ENCODE data around the gene PPA1.
"Not testable (repeated sequence)": the region's sequence is repeated elsewhere in the genome, so short reads cannot be mapped to it uniquely, and the experiment has no call there.

The PPA1 gene

DNA sequence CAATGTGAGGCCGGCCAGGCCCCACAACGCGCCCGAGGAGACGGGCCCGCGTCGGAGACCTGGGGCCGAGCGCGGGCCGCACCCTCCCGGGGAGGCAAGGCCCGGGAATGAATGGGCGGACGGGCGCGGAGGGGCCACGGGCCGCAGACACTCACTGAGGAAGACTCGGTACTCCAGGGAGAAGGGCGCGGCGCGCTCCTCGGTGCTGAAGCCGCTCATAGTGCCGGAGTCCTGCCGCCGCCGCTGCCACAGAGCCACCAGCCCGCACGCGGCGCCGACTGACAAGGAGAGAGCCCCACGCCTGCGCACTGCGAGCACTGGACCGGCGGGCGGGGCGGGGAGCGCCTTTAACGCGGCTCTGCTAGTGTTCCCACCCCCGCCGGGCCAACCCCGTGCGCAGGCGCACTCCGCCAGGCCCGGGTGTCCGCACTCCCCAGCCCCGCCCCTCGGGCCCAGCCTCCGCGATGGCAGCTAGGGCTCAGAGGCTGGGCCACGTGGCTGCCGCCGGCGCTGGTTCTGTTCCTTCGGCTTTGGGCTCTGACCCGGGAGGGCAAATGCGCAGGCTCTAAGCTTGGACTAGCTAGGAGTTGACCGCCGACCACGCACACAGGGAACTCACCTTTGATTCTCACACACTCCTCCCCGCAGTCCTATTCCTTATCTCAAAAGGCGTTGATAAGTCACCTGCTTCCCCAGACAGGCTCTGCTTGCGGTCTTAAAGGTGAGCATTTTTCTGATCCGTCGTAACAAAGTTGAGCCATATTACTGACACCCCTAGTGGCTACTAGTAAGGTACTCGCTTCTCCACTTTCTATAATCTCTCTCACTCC is at the start of gene PPA1:
TSS of gene PPA1 (minus strand) at position 321 of the 830 bp plus-strand sequence. CDS start at position 219, 102 bp downstream.
- peak; percentile 98 to 99 for DNase-seq (ENCODE audit: extremely low read depth in 1 of 2, low read depth in 1 of 2)

GRCh38 chr10:70281609-70282008 is 48.4 kb upstream of the PPA1 start:
- no peak for DNase-seq (ENCODE audit: extremely low read depth in 1 of 2, low read depth in 1 of 2)

GRCh38 chr10:70280099-70280498 is 46.9 kb upstream of the PPA1 start:
- DNase-seq (ENCODE audit: extremely low read depth in 1 of 2, low read depth in 1 of 2), result no peak

- DNase-seq (ENCODE audit: extremely low read depth in 1 of 2, low read depth in 1 of 2), result no peak
Observed at GRCh38 chr10:70277396-70278030, 44.3 kb upstream of the PPA1 start.

- no peak for DNase-seq (ENCODE audit: extremely low read depth in 1 of 2, low read depth in 1 of 2)
Observed at GRCh38 chr10:70274643-70275042, 41.4 kb upstream of the PPA1 start.

DNA sequence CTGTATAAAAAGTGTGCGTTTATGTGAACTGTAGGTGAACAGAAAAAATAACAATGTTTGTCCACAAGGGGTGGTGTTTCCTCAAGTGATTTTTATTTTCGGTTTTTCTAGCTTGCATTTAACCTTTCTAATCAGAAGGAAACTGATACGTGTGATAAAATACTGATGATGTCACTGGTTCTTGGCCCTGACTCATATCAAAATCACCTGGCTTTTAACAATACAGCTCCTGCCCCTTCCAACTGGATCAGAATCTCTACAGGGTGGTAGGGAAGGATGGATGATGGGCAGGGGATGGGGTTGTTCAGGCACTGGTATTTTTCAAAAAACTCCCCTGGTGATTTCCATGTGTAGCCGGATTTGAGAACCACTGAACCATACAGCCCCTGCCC is 39.7 kb upstream of the PPA1 start:
- DNase-seq (ENCODE audit: extremely low read depth in 1 of 2, low read depth in 1 of 2), result no peak

GRCh38 chr10:70271996-70272924 is 39.0 kb upstream of the PPA1 start:
- no peak for DNase-seq (ENCODE audit: extremely low read depth in 1 of 2, low read depth in 1 of 2)

DNA sequence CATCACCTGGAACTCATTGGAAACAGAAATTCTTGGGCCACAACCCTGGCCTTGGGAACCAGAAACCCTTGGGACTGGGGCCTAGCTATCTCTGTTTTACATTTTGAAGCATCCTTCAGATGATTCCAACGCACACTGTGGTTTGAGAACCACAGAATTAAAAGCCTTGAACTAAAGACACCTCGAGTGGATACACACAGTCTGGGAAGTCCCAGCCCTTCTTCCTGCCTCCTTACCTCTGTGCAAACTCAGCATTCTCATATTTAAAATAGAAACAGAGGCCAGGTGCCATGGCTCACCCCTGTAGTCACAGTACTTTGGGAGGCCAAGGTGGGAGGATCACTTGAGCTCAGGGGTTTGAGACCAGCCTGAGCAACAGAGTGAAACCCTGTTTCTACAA is 37.7 kb upstream of the PPA1 start:
- DNase-seq (ENCODE audit: extremely low read depth in 1 of 2, low read depth in 1 of 2), result no peak

DNA sequence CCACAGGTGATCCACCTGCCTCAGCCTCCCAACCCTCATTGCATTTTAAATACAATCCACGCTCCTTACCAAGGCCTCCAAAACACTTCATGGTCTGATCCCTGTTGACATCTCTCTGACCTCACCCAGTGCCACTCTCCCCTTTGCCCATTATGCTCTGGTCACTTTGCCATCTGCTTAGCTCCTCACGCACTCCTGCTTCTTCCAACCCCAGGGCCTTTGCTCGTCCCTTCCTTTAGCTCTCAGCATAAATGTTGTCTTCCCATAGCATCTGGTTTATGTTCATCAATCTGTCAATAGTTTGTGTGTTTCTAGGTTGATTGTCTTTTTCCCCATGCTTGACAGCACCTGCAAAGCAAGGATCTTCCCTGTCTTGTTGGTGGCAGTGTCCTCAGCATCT is 36.5 kb upstream of the PPA1 start:
- no peak for DNase-seq (ENCODE audit: extremely low read depth in 1 of 2, low read depth in 1 of 2)

GRCh38 chr10:70268376-70268775 is 35.1 kb upstream of the PPA1 start:
- no peak for DNase-seq (ENCODE audit: extremely low read depth in 1 of 2, low read depth in 1 of 2)

DNA sequence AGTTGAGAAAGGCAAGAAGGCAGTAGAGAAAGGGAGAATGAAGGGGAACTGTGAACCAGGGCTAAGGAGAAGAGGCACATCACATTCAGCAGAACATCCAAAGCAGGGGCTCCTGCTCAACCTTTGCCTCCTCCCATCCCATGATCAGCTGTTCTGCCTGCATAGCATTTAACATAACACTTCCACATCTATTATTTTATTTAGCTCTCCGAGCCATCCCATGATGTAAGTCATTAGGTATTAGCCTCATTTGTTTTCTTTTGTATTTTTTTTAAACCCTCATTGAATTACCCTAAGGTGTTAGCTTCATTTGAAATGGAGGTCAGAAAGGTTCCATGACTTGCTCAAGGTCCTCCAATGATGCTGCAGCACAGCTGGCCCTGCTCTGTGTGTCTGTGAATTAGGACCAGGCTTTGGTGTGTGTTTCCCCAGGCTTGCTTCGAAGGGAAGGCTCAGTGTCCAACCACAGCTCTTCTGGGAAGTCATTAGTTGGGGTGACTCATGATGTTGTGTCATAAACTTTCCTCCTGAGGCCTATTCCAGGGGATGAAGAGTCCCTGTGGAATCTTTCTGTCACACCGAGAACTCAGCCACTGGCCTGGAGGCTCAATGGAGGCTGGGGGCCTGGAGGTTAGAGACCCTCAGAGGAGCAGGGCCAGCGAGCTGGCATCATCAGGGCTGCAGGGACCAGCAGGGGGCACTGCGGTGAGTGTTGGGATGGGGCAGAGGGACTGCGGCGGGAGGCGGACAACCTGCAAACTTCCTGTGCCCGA is 34.1 kb upstream of the PPA1 start:
- no peak for DNase-seq (ENCODE audit: extremely low read depth in 1 of 2, low read depth in 1 of 2)

DNA sequence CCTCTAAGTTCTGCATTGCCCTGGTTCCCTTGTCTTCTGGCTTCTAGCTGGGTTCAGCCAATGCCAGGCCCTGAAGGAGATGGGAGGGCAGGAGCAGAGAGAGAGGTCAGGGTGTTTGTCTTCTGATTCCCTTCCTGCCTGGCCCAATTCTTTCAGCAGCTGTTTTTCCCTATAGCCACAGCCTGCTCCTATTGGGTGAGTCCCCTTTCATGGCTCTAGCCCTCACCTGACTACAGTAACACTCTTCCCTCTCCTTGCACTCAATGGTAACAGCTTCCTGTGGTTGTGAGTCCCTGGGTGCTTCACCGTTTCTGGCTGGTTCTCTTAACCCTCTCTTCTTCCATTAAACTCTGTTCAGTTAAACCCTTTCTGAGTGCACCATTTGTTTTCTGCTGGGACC is 33.5 kb upstream of the PPA1 start:
- no peak for DNase-seq (ENCODE audit: extremely low read depth in 1 of 2, low read depth in 1 of 2)

- DNase-seq (ENCODE audit: extremely low read depth in 1 of 2, low read depth in 1 of 2), result no peak
Observed at GRCh38 chr10:70266056-70266455, 32.8 kb upstream of the PPA1 start.

- DNase-seq (ENCODE audit: extremely low read depth in 1 of 2, low read depth in 1 of 2), result no peak
Observed at GRCh38 chr10:70265032-70265689, 31.9 kb upstream of the PPA1 start.

DNA sequence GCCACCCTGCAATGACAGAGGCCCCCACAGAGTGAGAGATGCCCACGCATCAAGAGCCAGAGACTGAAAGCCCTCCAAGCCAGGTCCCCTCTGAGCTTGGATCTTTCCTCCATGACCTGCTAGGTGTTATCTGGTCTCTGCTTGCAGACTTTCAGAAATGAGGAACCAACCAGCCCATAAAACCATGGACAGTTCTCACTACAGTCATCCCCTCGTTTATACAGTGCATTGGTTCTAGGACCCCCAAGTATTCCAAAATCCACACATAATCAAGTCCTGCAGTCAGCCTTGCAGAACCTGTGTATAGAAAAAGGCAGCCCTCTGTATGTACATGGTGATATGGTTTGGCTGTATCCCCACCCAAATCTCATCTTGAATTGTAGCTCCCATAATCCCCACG is 27.5 kb upstream of the PPA1 start:
- no peak for DNase-seq (ENCODE audit: extremely low read depth in 1 of 2, low read depth in 1 of 2)

GRCh38 chr10:70260259-70260658 is 27.0 kb upstream of the PPA1 start:
- no peak for DNase-seq (ENCODE audit: extremely low read depth in 1 of 2, low read depth in 1 of 2)

DNA sequence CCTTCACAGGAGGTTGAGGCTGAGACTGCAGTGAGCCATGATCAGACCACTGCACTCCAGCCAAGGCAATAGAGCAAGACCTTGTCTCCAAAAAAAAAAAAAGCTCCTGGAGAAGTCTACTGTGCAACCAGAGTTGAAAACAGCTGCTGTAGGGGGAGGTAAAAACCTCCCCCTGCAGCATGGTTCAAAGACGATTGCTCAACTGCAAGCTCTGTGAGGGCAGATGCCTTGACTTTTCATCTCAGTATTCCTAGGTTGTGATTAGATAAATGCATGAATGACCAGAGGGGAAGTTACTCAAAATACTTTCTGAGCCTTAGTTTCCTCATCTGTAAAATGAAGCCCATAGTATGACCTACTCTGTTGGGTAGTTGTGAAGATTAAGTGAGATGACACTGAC is 25.0 kb upstream of the PPA1 start:
- no peak for DNase-seq (ENCODE audit: extremely low read depth in 1 of 2, low read depth in 1 of 2)

- not testable (repeated sequence) for DNase-seq (ENCODE audit: extremely low read depth in 1 of 2, low read depth in 1 of 2)
Observed at GRCh38 chr10:70257816-70258215, 24.6 kb upstream of the PPA1 start.

- DNase-seq (ENCODE audit: extremely low read depth in 1 of 2, low read depth in 1 of 2), result no peak
Observed at GRCh38 chr10:70256463-70256862, 23.2 kb upstream of the PPA1 start.
